Hypothalamus (tissue), 51 donors: ENCODE measurements around the gene ZNHIT2.
A peak's percentile ranks its signal among the peaks of the same experiment; 100 is the strongest.

Source experiments
- DNase-seq, 51 donors: peaks; one replicate each; lab custom pipeline; 2025; lab: John Stamatoyannopoulos, UW

The ZNHIT2 gene

GRCh38 chr11:65109231-65110198 lies 8.0 kb downstream of the ZNHIT2 start:
- no peak for DNase-seq

GRCh38 chr11:65108469-65109123 lies 8.9 kb downstream of the ZNHIT2 start:
- DNase-seq, result no peak

- no peak for DNase-seq
Observed at GRCh38 chr11:65107751-65108468, 9.6 kb downstream of the ZNHIT2 start.

GRCh38 chr11:65107078-65107477 lies 10.4 kb downstream of the ZNHIT2 start:
- DNase-seq, result no peak

- DNase-seq, result peak in 1 of 51 donors; percentile 16
Observed at GRCh38 chr11:65104628-65105027, 12.9 kb downstream of the ZNHIT2 start.

- no peak for DNase-seq
Observed at GRCh38 chr11:65103476-65103875, 14.0 kb downstream of the ZNHIT2 start.

- peak in 20 of 51 donors; percentile 9 to 66 (median 30) for DNase-seq
Observed at GRCh38 chr11:65102142-65103095, 15.1 kb downstream of the ZNHIT2 start.

GRCh38 chr11:65100674-65101350 lies 16.7 kb downstream of the ZNHIT2 start:
- no peak for DNase-seq

GRCh38 chr11:65096926-65097325 lies 20.6 kb downstream of the ZNHIT2 start:
- no peak for DNase-seq

- DNase-seq, result peak; percentile 38 to 90 (median 78)
Observed at GRCh38 chr11:65095974-65096806, 21.3 kb downstream of the ZNHIT2 start, which contains the start of gene VPS51. Gene VPS51, plus strand, starts transcription at chr11:65096214. Its CDS starts 37 bp downstream, at chr11:65096251.

- DNase-seq, result no peak
Observed at GRCh38 chr11:65095427-65095826, 22.1 kb downstream of the ZNHIT2 start.

- DNase-seq, result peak in 15 of 51 donors; percentile 17 to 63 (median 41)
Observed at GRCh38 chr11:65090628-65091027, 26.9 kb downstream of the ZNHIT2 start.

GRCh38 chr11:65089621-65090020 lies 27.9 kb downstream of the ZNHIT2 start:
- DNase-seq, result no peak

- no peak for DNase-seq
Observed at GRCh38 chr11:65087827-65088226, 29.7 kb downstream of the ZNHIT2 start.

GRCh38 chr11:65087216-65087615 lies 30.3 kb downstream of the ZNHIT2 start:
- DNase-seq, result no peak

- no peak for DNase-seq
Observed at GRCh38 chr11:65086809-65087208, 30.7 kb downstream of the ZNHIT2 start.

- no peak for DNase-seq
Observed at GRCh38 chr11:65085446-65085845, 32.1 kb downstream of the ZNHIT2 start.
